ENCODE measurements around the gene ELMO1. TPM values are rescaled to one million over a fixed set of nuclear protein-coding genes. Genes with fewer than 3 reads are reported as not detected.

ELMO1 gene
- total and polyA plus RNA-seq, 4 donors: 29.2 to 98.3 (median 86.8) TPM

- Histone ChIP-seq H3K4me1 (ENCODE audit: control insufficient read depth, insufficient read depth, low read length) (no peaks in the 10 kb centered on the region), H3K4me3 (ENCODE audit: low read depth, low read length) (no peak overlapping the region), H3K36me3 (ENCODE audit: control insufficient read depth, insufficient read depth, low read length) (no peaks in the 10 kb centered on the region), H3K27ac (ENCODE audit: low read depth, low read length) (no peak overlapping the region), H3K27me3 (ENCODE audit: control insufficient read depth, insufficient read depth, low read length) (no peaks in the 10 kb centered on the region), H3K9me3 (ENCODE audit: control insufficient read depth, insufficient read depth, low read length) (no peaks in the 10 kb centered on the region)
- WGBS (ENCODE audit: insufficient coverage): 93% methylated on average over 4 of the region's 4 CpGs
- DNase-seq (ENCODE audit: low read depth in 4 of 6, low spot score in 6 of 6): no peak
Measured at GRCh38 chr7:37369906-37370305, 78.8 kb downstream of the ELMO1 start.

GRCh38 chr7:37368540-37368939 is 80.1 kb downstream of the ELMO1 start:
- Histone ChIP-seq H3K27ac (ENCODE audit: low read depth, low read length) (no peak overlapping the region), H3K27me3 (ENCODE audit: control insufficient read depth, insufficient read depth, low read length) (no peaks in the 10 kb centered on the region), H3K4me1 (ENCODE audit: control insufficient read depth, insufficient read depth, low read length) (no peaks in the 10 kb centered on the region), H3K4me3 (ENCODE audit: low read depth, low read length) (no peak overlapping the region), H3K36me3 (ENCODE audit: control insufficient read depth, insufficient read depth, low read length) (no peaks in the 10 kb centered on the region), H3K9me3 (ENCODE audit: control insufficient read depth, insufficient read depth, low read length) (no peaks in the 10 kb centered on the region)
- DNase-seq (ENCODE audit: low read depth in 4 of 6, low spot score in 6 of 6): no peak
- WGBS (ENCODE audit: insufficient coverage): 50% methylated on average over 1 of the region's 1 CpG

GRCh38 chr7:37367010-37367409 is 81.7 kb downstream of the ELMO1 start:
- H3K9me3 ChIP-seq (ENCODE audit: control insufficient read depth, insufficient read depth, low read length): no peaks in the 10 kb centered on the region
- H3K36me3 ChIP-seq (ENCODE audit: control insufficient read depth, insufficient read depth, low read length): no peaks in the 10 kb centered on the region
- no peak overlapping the region for H3K27ac ChIP-seq (ENCODE audit: low read depth, low read length)
- H3K4me1 ChIP-seq (ENCODE audit: control insufficient read depth, insufficient read depth, low read length): no peaks in the 10 kb centered on the region
- H3K4me3 ChIP-seq (ENCODE audit: low read depth, low read length): no peak overlapping the region
- WGBS (ENCODE audit: insufficient coverage): 100% methylated on average over 1 of the region's 3 CpGs
- DNase-seq (ENCODE audit: low read depth in 4 of 6, low spot score in 6 of 6): no peak
- H3K27me3 ChIP-seq (ENCODE audit: control insufficient read depth, insufficient read depth, low read length): no peaks in the 10 kb centered on the region

GRCh38 chr7:37366445-37366844 is 82.2 kb downstream of the ELMO1 start:
- no peak for DNase-seq (ENCODE audit: low read depth in 4 of 6, low spot score in 6 of 6)
- Histone ChIP-seq H3K9me3 (ENCODE audit: control insufficient read depth, insufficient read depth, low read length) (no peaks in the 10 kb centered on the region), H3K36me3 (ENCODE audit: control insufficient read depth, insufficient read depth, low read length) (no peaks in the 10 kb centered on the region), H3K4me1 (ENCODE audit: control insufficient read depth, insufficient read depth, low read length) (no peaks in the 10 kb centered on the region), H3K27me3 (ENCODE audit: control insufficient read depth, insufficient read depth, low read length) (no peaks in the 10 kb centered on the region), H3K4me3 (ENCODE audit: low read depth, low read length) (no peak overlapping the region), H3K27ac (ENCODE audit: low read depth, low read length) (no peak overlapping the region)
- WGBS (ENCODE audit: insufficient coverage): no CpG with 5 or more reads among the region's 3 CpGs

- no peak for DNase-seq (ENCODE audit: low read depth in 4 of 6, low spot score in 6 of 6)
- Histone ChIP-seq H3K36me3 (ENCODE audit: control insufficient read depth, insufficient read depth, low read length) (no peaks in the 10 kb centered on the region), H3K4me3 (ENCODE audit: low read depth, low read length) (no peak overlapping the region), H3K27ac (ENCODE audit: low read depth, low read length) (no peak overlapping the region), H3K9me3 (ENCODE audit: control insufficient read depth, insufficient read depth, low read length) (no peaks in the 10 kb centered on the region), H3K27me3 (ENCODE audit: control insufficient read depth, insufficient read depth, low read length) (no peaks in the 10 kb centered on the region), H3K4me1 (ENCODE audit: control insufficient read depth, insufficient read depth, low read length) (no peaks in the 10 kb centered on the region)
- WGBS (ENCODE audit: insufficient coverage): 94% methylated on average over 2 of the region's 4 CpGs
Measured at GRCh38 chr7:37365405-37365804, 83.3 kb downstream of the ELMO1 start.

- no peak for DNase-seq (ENCODE audit: low read depth in 4 of 6, low spot score in 6 of 6)
- Histone ChIP-seq H3K27me3 (ENCODE audit: control insufficient read depth, insufficient read depth, low read length) (no peaks in the 10 kb centered on the region), H3K9me3 (ENCODE audit: control insufficient read depth, insufficient read depth, low read length) (no peaks in the 10 kb centered on the region), H3K36me3 (ENCODE audit: control insufficient read depth, insufficient read depth, low read length) (no peaks in the 10 kb centered on the region), H3K4me1 (ENCODE audit: control insufficient read depth, insufficient read depth, low read length) (no peaks in the 10 kb centered on the region), H3K27ac (ENCODE audit: low read depth, low read length) (no peak overlapping the region), H3K4me3 (ENCODE audit: low read depth, low read length) (no peak overlapping the region)
- WGBS (ENCODE audit: insufficient coverage): 84% methylated on average over 4 of the region's 8 CpGs
Measured at GRCh38 chr7:37364856-37365255, 83.8 kb downstream of the ELMO1 start.

- Histone ChIP-seq H3K27ac (ENCODE audit: low read depth, low read length) (no peak overlapping the region), H3K36me3 (ENCODE audit: control insufficient read depth, insufficient read depth, low read length) (no peaks in the 10 kb centered on the region), H3K4me3 (ENCODE audit: low read depth, low read length) (no peak overlapping the region), H3K9me3 (ENCODE audit: control insufficient read depth, insufficient read depth, low read length) (no peaks in the 10 kb centered on the region), H3K4me1 (ENCODE audit: control insufficient read depth, insufficient read depth, low read length) (no peaks in the 10 kb centered on the region), H3K27me3 (ENCODE audit: control insufficient read depth, insufficient read depth, low read length) (no peaks in the 10 kb centered on the region)
- DNase-seq (ENCODE audit: low read depth in 4 of 6, low spot score in 6 of 6): no peak
- WGBS (ENCODE audit: insufficient coverage): 100% methylated on average over 2 of the region's 3 CpGs
Measured at GRCh38 chr7:37363536-37364491, 84.8 kb downstream of the ELMO1 start.

- DNase-seq (ENCODE audit: low read depth in 4 of 6, low spot score in 6 of 6): no peak
- Histone ChIP-seq H3K4me3 (ENCODE audit: low read depth, low read length) (no peak overlapping the region), H3K36me3 (ENCODE audit: control insufficient read depth, insufficient read depth, low read length) (no peaks in the 10 kb centered on the region), H3K9me3 (ENCODE audit: control insufficient read depth, insufficient read depth, low read length) (no peaks in the 10 kb centered on the region), H3K27ac (ENCODE audit: low read depth, low read length) (no peak overlapping the region), H3K4me1 (ENCODE audit: control insufficient read depth, insufficient read depth, low read length) (no peaks in the 10 kb centered on the region), H3K27me3 (ENCODE audit: control insufficient read depth, insufficient read depth, low read length) (no peaks in the 10 kb centered on the region)
- WGBS (ENCODE audit: insufficient coverage): 94% methylated on average over 1 of the region's 2 CpGs
Measured at GRCh38 chr7:37362802-37363201, 85.9 kb downstream of the ELMO1 start.

GRCh38 chr7:37360484-37360883 is 88.2 kb downstream of the ELMO1 start:
- H3K9me3 ChIP-seq (ENCODE audit: control insufficient read depth, insufficient read depth, low read length): no peaks in the 10 kb centered on the region
- H3K36me3 ChIP-seq (ENCODE audit: control insufficient read depth, insufficient read depth, low read length): no peaks in the 10 kb centered on the region
- H3K27me3 ChIP-seq (ENCODE audit: control insufficient read depth, insufficient read depth, low read length): no peaks in the 10 kb centered on the region
- no peaks in the 10 kb centered on the region for H3K4me1 ChIP-seq (ENCODE audit: control insufficient read depth, insufficient read depth, low read length)
- no CpG with 5 or more reads among the region's 2 CpGs for WGBS (ENCODE audit: insufficient coverage)
- no peak for DNase-seq (ENCODE audit: low read depth in 4 of 6, low spot score in 6 of 6)
- H3K4me3 ChIP-seq (ENCODE audit: low read depth, low read length): no peak overlapping the region
- H3K27ac ChIP-seq (ENCODE audit: low read depth, low read length): no peak overlapping the region
